ENCODE measurements around the gene RNF222. TPM values are rescaled to one million over a fixed set of nuclear protein-coding genes. Genes with fewer than 3 reads are reported as not detected.
A peak's percentile ranks its signal among the peaks of the same experiment; 100 is the strongest.

RNF222 gene
- total and polyA plus RNA-seq, 8 donors: 1.5 TPM; not detected in 7

- Histone ChIP-seq H3K9me3 (no peaks in the 10 kb centered on the region), H3K4me1 (peaks cover 0 to 19% (median 4%) of the 10 kb centered on the region in 4 donors), H3K27me3 (peaks cover 0 to 38% (median 0%) of the 10 kb centered on the region in 3 donors), H3K27ac (no peak overlapping the region), H3K36me3 (no peaks in the 10 kb centered on the region), H3K4me3 (no peak overlapping the region)
- no peak for TF ChIP-seq EP300 (IDR thresholded peaks at IDR 0.05)
- TF ChIP-seq POLR2A (IDR thresholded peaks at IDR 0.05): no peak
- TF ChIP-seq CTCF (IDR thresholded peaks at IDR 0.05): no peak
- no peak for TF ChIP-seq POLR2AphosphoS5 (IDR thresholded peaks at IDR 0.05)
- 37 to 57% (median 48%) methylated on average over 14 of the region's 14 CpGs for WGBS, 5 donors
- intact Hi-C loops (cut with DNase I; ENCODE audit: low total_unique reads): loop anchor here (5.0 kb wide), 1 partner anchor 334 kb away; the partner anchor contains the start of gene CCDC42
- peak in 1 of 2 donors; percentile 49 for DNase-seq
Measured at GRCh38 chr17:8408371-8408770, 10.7 kb upstream of the RNF222 start.

GRCh38 chr17:8406174-8406573, 8.5 kb upstream of the RNF222 start:
- no peaks in the 10 kb centered on the region for H3K36me3 ChIP-seq
- H3K4me1 ChIP-seq: peaks cover 0 to 11% (median 4%) of the 10 kb centered on the region in 4 donors
- intact Hi-C loops (cut with DNase I; ENCODE audit: low total_unique reads): loop anchor here (5.0 kb wide), 1 partner anchor 336 kb away; the partner anchor contains the start of gene CCDC42
- no peak overlapping the region for H3K4me3 ChIP-seq
- 54 to 75% (median 58%) methylated on average over 2 of the region's 2 CpGs for WGBS, 5 donors
- DNase-seq: no peak
- no peak overlapping the region for H3K27ac ChIP-seq
- H3K9me3 ChIP-seq: no peaks in the 10 kb centered on the region
- no peak for TF ChIP-seq POLR2AphosphoS5 (IDR thresholded peaks at IDR 0.05)
- TF ChIP-seq CTCF (IDR thresholded peaks at IDR 0.05): no peak
- TF ChIP-seq EP300 (IDR thresholded peaks at IDR 0.05): no peak
- TF ChIP-seq POLR2A (IDR thresholded peaks at IDR 0.05): no peak
- H3K27me3 ChIP-seq: peaks cover 0 to 38% (median 0%) of the 10 kb centered on the region in 3 donors

DNA sequence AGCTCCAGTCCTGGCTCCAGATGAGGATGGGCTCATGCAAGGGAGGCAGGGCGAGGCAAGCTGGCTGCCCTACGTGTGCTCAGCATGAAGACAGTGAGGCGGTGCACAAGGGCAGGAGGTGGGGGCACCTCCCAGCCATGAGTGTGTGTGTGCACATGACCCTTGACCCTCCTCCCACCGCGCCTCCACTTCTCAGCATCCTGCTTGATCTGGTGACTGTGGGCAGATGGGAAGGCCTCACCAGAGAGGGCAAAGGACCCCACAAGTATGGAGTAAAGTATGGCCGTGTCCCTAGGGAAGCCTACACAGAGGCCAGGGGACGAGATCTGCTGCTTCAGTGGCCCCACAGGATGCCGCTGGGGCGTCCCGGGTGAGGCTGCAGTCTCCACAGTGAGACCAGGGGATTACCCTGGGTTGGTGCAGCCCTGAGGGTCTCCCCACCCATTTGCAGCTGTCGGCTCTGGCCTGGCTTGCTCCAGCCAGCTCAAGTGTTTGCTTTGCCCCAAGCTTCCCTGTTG, 7.9 kb upstream of the RNF222 start:
- Histone ChIP-seq H3K27me3 (peaks cover 0 to 38% (median 0%) of the 10 kb centered on the region in 3 donors), H3K9me3 (no peaks in the 10 kb centered on the region), H3K36me3 (no peaks in the 10 kb centered on the region), H3K27ac (no peak overlapping the region), H3K4me3 (no peak overlapping the region), H3K4me1 (peaks cover 0 to 8% (median 3%) of the 10 kb centered on the region in 4 donors)
- no peak for DNase-seq
- no peak for TF ChIP-seq EP300 (IDR thresholded peaks at IDR 0.05)
- no peak for TF ChIP-seq POLR2AphosphoS5 (IDR thresholded peaks at IDR 0.05)
- no peak for TF ChIP-seq POLR2A (IDR thresholded peaks at IDR 0.05)
- TF ChIP-seq CTCF (IDR thresholded peaks at IDR 0.05): no peak
- intact Hi-C loops (cut with DNase I; ENCODE audit: low total_unique reads): loop anchor here (5.0 kb wide), 1 partner anchor 337 kb away; the partner anchor contains the start of gene CCDC42
- 80 to 93% (median 82%) methylated on average over 7 to 11 of the region's 11 CpGs for WGBS, 5 donors

DNA sequence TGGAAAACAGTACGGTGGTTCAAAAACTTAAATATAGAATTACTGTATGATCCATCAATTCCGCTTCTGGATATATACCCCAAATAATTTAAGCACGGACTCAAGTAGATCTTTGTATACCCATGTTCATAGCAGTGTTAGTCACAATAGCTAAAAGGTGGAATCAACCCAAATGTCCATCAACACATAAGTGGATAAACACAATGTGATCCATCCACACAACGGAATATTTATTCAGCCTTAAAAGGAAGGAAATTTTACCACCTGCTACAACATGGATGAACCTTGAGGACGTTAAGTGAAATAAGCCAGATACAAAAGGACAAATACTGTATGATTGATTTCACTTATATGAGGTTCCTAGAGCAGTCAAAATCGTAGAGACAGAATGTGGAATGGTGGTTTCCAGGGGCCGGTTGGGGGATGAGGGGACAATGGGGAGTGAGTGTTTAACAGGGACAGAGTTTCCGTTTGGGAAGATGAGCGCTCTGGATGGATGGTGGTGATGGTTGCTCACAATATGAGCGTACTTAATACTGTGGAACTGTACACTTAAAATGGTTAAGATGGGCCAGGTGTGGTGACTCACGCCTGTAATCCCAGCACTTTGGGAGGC, 5.4 kb upstream of the RNF222 start:
- no peak for DNase-seq
- no peak for TF ChIP-seq POLR2A (IDR thresholded peaks at IDR 0.05)
- no peak for TF ChIP-seq EP300 (IDR thresholded peaks at IDR 0.05)
- TF ChIP-seq POLR2AphosphoS5 (IDR thresholded peaks at IDR 0.05): no peak
- no peak for TF ChIP-seq CTCF (IDR thresholded peaks at IDR 0.05)
- H3K4me3 ChIP-seq: no peak overlapping the region
- no peak overlapping the region for H3K27ac ChIP-seq
- 71 to 82% (median 80%) methylated on average over 11 of the region's 11 CpGs for WGBS, 5 donors
- no peaks in the 10 kb centered on the region for H3K36me3 ChIP-seq
- H3K4me1 ChIP-seq: no peaks in the 10 kb centered on the region
- H3K9me3 ChIP-seq: no peaks in the 10 kb centered on the region
- H3K27me3 ChIP-seq: peaks cover 0 to 53% (median 0%) of the 10 kb centered on the region in 3 donors
- intact Hi-C loops (cut with DNase I; ENCODE audit: low total_unique reads): no loop called here

Measured in stomach (tissue), 9 donors.